ENCODE results near the gene PALLD.

Gene PALLD

GRCh38 chr4:168734703-168735678 is 238.1 kb downstream of the PALLD start:
- DNase-seq (ENCODE audit: low spot score) = no peak

- DNase-seq (ENCODE audit: low spot score) = no peak
These were observed 238.9 kb downstream of the PALLD start for GRCh38 chr4:168735735-168736134.

GRCh38 chr4:168736860-168737805 is 240.3 kb downstream of the PALLD start:
- DNase-seq (ENCODE audit: low spot score) = no peak

- DNase-seq (ENCODE audit: low spot score) = no peak
These were observed 240.9 kb downstream of the PALLD start for GRCh38 chr4:168737806-168738172.

GRCh38 chr4:168739886-168740285 is 243.0 kb downstream of the PALLD start:
- DNase-seq (ENCODE audit: low spot score) = no peak

GRCh38 chr4:168740691-168741090 is 243.8 kb downstream of the PALLD start:
- no peak for DNase-seq (ENCODE audit: low spot score)

GRCh38 chr4:168741281-168742173 is 244.7 kb downstream of the PALLD start:
- DNase-seq (ENCODE audit: low spot score) = no peak

GRCh38 chr4:168743131-168743530 is 246.3 kb downstream of the PALLD start:
- DNase-seq (ENCODE audit: low spot score) = no peak

- no peak for DNase-seq (ENCODE audit: low spot score)
These were observed 246.7 kb downstream of the PALLD start for GRCh38 chr4:168743601-168744000.

GRCh38 chr4:168744021-168744420 is 247.2 kb downstream of the PALLD start:
- DNase-seq (ENCODE audit: low spot score) = no peak

- no peak for DNase-seq (ENCODE audit: low spot score)
These were observed 252.0 kb downstream of the PALLD start for GRCh38 chr4:168748807-168749206.

- no peak for DNase-seq (ENCODE audit: low spot score)
These were observed 254.7 kb downstream of the PALLD start for GRCh38 chr4:168751263-168752225.

GRCh38 chr4:168755598-168756477 is 259.0 kb downstream of the PALLD start:
- DNase-seq (ENCODE audit: low spot score) = no peak

GRCh38 chr4:168757500-168757899 is 260.6 kb downstream of the PALLD start:
- no peak for DNase-seq (ENCODE audit: low spot score)

GRCh38 chr4:168758351-168758876 is 261.6 kb downstream of the PALLD start:
- DNase-seq (ENCODE audit: low spot score) = no peak

- DNase-seq (ENCODE audit: low spot score) = no peak
These were observed 262.5 kb downstream of the PALLD start for GRCh38 chr4:168759321-168759720.

GRCh38 chr4:168759959-168760527 is 263.2 kb downstream of the PALLD start:
- DNase-seq (ENCODE audit: low spot score) = no peak

GRCh38 chr4:168761066-168761465 is 264.2 kb downstream of the PALLD start:
- no peak for DNase-seq (ENCODE audit: low spot score)

GRCh38 chr4:168765322-168765721 is 268.5 kb downstream of the PALLD start:
- no peak for DNase-seq (ENCODE audit: low spot score)
